ENCODE measurements around the gene GNL3.

The GNL3 gene

DNA sequence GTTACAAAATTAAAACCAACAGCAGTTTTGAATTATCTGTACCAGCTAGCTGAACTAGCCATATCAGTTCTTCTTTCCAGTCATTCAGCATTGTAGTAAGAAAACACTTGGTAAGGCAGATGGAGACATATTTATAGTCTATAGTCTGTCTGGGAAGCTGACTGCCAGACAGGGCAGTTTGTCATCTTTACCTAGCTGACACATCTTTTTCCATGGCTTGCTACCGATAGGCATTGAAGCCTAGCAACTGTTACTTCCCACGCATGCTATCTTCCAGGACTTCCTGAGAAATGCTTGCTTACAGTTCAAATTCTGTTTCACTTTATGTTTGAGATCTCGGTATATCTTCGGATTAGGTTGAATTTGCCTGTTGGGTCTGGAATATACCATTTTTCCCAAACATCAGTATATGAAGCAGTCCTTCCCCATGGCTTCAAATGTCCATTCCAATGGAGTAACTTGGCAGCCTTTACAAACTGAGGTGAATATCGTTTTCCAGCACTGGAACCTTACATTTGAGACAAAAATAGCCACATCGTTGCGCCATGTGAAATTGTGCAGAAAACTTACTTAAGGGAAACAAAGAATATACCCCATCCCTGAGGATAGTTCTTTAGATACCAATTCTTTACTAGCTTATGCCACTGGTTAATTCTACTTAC is 8.8 kb downstream of the GNL3 start:
- H3K27ac ChIP-seq (ENCODE audit: low read depth, low read length, poor library complexity, severe bottlenecking): no peak overlapping the region
- no peak overlapping the region for H3K4me3 ChIP-seq (ENCODE audit: low read depth, low read length, poor library complexity, severe bottlenecking)
- peaks cover 85% of the 10 kb centered on the region for H3K36me3 ChIP-seq (ENCODE audit: insufficient read depth, low read length)
- H2AFZ ChIP-seq (ENCODE audit: low read length): no peak overlapping the region
- H3K4me2 ChIP-seq (ENCODE audit: low read length): no peak overlapping the region
- no peak for TF ChIP-seq EZH2 (IDR thresholded peaks at IDR 0.05; ENCODE audit: borderline replicate concordance, low read length)
- TF ChIP-seq, protein P1, sequence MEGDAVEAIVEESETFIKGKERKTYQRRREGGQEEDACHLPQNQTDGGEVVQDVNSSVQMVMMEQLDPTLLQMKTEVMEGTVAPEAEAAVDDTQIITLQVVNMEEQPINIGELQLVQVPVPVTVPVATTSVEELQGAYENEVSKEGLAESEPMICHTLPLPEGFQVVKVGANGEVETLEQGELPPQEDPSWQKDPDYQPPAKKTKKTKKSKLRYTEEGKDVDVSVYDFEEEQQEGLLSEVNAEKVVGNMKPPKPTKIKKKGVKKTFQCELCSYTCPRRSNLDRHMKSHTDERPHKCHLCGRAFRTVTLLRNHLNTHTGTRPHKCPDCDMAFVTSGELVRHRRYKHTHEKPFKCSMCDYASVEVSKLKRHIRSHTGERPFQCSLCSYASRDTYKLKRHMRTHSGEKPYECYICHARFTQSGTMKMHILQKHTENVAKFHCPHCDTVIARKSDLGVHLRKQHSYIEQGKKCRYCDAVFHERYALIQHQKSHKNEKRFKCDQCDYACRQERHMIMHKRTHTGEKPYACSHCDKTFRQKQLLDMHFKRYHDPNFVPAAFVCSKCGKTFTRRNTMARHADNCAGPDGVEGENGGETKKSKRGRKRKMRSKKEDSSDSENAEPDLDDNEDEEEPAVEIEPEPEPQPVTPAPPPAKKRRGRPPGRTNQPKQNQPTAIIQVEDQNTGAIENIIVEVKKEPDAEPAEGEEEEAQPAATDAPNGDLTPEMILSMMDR (IDR thresholded peaks at IDR 0.05; ENCODE audit: low read length): no peak
- H3K9me3 ChIP-seq (ENCODE audit: low read length): no peaks in the 10 kb centered on the region
- no peak overlapping the region for H3K9ac ChIP-seq (ENCODE audit: low read length)
- H3F3A ChIP-seq (ENCODE audit: insufficient read depth, low read length): peaks cover 19% of the 10 kb centered on the region; the same call in 1 of the 2 replicates
- no peaks in the 10 kb centered on the region for H3K4me1 ChIP-seq (ENCODE audit: insufficient read depth, low read length, severe bottlenecking)
- no peaks in the 10 kb centered on the region for H4K20me1 ChIP-seq (ENCODE audit: insufficient read depth, low read length)
- no peaks in the 10 kb centered on the region for H3K79me2 ChIP-seq (ENCODE audit: insufficient read depth, low read length)
- no peaks in the 10 kb centered on the region for H3K9me2 ChIP-seq (ENCODE audit: low read depth, low read length)
- no peaks in the 10 kb centered on the region for H3K27me3 ChIP-seq (ENCODE audit: insufficient read depth, low read length)

DNA sequence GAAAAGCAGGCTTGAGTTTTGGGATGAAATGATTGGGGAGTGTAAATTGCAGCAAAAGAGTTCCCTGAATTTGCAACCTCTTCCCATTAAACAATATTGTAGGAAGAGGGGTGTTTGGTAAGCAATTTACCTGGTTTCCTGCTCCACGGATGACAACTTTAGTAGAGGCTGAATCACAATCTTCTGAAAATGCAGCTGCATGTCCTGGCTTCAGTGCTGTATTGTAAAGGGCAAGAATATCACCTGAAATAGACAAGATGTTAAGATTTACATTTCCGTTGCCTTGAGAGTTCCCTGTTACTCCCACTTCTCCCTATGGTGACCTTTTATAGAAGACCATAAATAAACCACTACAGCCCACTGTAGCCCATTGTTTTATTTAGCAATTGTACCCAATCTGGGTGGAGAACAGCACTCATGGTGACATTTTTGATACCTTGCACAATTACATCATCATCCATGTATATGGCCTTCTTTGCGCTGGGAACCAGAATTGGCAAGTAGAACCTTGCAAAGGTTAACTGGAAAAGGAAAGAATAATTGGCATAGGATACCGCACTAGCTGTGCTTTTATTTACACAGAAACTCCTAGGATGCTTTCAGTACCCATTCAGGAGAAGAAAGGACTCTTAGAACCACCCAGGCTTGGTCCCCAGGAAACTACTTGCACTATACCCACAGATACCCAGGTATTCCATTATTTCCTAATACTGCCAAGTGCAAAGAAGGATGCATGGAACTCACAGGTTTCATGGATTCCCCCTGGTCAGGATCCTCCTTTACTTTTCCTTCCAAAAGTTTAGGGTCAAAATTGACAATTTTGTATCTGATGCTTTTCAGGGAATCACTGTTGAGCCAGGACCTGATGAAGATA is 10.2 kb downstream of the GNL3 start:
- no peak overlapping the region for H3K4me3 ChIP-seq (ENCODE audit: low read depth, low read length, poor library complexity, severe bottlenecking)
- peaks cover 23% of the 10 kb centered on the region; the same call in 1 of the 2 replicates for H3F3A ChIP-seq (ENCODE audit: insufficient read depth, low read length)
- no peaks in the 10 kb centered on the region for H3K4me1 ChIP-seq (ENCODE audit: insufficient read depth, low read length, severe bottlenecking)
- no peak overlapping the region for H3K27ac ChIP-seq (ENCODE audit: low read depth, low read length, poor library complexity, severe bottlenecking)
- H2AFZ ChIP-seq (ENCODE audit: low read length): no peak overlapping the region
- TF ChIP-seq, protein P1 (IDR thresholded peaks at IDR 0.05; ENCODE audit: low read length): no peak
- no peak for TF ChIP-seq EZH2 (IDR thresholded peaks at IDR 0.05; ENCODE audit: borderline replicate concordance, low read length)
- H3K9ac ChIP-seq (ENCODE audit: low read length): no peak overlapping the region
- no peaks in the 10 kb centered on the region for H3K9me2 ChIP-seq (ENCODE audit: low read depth, low read length)
- no peaks in the 10 kb centered on the region for H4K20me1 ChIP-seq (ENCODE audit: insufficient read depth, low read length)
- H3K36me3 ChIP-seq (ENCODE audit: insufficient read depth, low read length): peaks cover 72% of the 10 kb centered on the region
- no peaks in the 10 kb centered on the region for H3K9me3 ChIP-seq (ENCODE audit: low read length)
- H3K4me2 ChIP-seq (ENCODE audit: low read length): no peak overlapping the region
- H3K27me3 ChIP-seq (ENCODE audit: insufficient read depth, low read length): no peaks in the 10 kb centered on the region
- H3K79me2 ChIP-seq (ENCODE audit: insufficient read depth, low read length): no peaks in the 10 kb centered on the region

DNA sequence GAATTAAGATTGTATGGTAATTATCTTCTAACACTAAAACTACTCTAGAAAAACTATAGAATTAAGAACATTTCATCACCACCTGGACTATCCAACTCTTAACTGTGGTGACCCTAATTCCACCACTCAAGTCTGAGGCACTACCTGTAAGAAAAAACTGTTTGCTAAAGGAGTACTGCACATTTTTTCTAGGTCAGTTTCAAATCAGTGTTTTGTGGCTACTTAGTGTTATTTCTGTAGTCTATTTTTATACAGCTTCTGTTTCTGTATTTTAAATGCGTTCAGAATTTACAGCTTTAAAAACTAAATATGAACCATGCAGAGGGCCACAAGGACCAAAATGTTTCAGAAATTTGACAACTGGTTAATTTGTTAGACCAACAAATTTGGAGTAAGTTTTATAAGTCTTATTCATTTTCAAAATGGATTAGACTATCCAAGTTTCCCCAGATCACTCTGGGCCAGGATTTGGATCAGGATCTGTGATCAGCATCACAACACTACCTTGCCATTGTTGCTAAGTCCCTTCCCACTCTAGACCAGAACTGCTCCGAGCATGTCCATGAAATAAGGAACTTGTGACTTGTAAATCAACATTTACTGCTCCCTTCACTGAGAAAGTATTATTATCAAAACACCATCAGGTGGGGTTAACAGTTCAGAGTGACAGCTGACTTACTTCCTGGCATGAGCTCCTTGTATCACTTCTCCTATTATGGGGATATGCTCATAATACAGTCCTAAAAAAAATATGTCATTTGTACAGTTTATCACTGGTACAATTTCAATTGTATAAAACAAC is 11.2 kb downstream of the GNL3 start:
- Histone ChIP-seq H3K4me1 (ENCODE audit: insufficient read depth, low read length, severe bottlenecking) (no peaks in the 10 kb centered on the region), H3K9me3 (ENCODE audit: low read length) (no peaks in the 10 kb centered on the region), H3F3A (ENCODE audit: insufficient read depth, low read length) (peaks cover 23% of the 10 kb centered on the region; the same call in 1 of the 2 replicates), H3K79me2 (ENCODE audit: insufficient read depth, low read length) (no peaks in the 10 kb centered on the region), H3K27ac (ENCODE audit: low read depth, low read length, poor library complexity, severe bottlenecking) (peak overlapping the region; percentile 21), H3K4me2 (ENCODE audit: low read length) (no peak overlapping the region), H3K9ac (ENCODE audit: low read length) (no peak overlapping the region), H3K9me2 (ENCODE audit: low read depth, low read length) (no peaks in the 10 kb centered on the region), H3K36me3 (ENCODE audit: insufficient read depth, low read length) (peaks cover 62% of the 10 kb centered on the region), H3K4me3 (ENCODE audit: low read depth, low read length, poor library complexity, severe bottlenecking) (no peak overlapping the region), H2AFZ (ENCODE audit: low read length) (no peak overlapping the region), H3K27me3 (ENCODE audit: insufficient read depth, low read length) (no peaks in the 10 kb centered on the region), H4K20me1 (ENCODE audit: insufficient read depth, low read length) (no peaks in the 10 kb centered on the region)
- no peak for TF ChIP-seq EZH2 (IDR thresholded peaks at IDR 0.05; ENCODE audit: borderline replicate concordance, low read length)
- TF ChIP-seq, protein P1 (IDR thresholded peaks at IDR 0.05; ENCODE audit: low read length): no peak
